ENCODE data around the gene THY1. TPM values are rescaled to one million over a fixed set of nuclear protein-coding genes. Genes with fewer than 3 reads are reported as not detected.
"Not testable (repeated sequence)": the region's sequence is repeated elsewhere in the genome, so short reads cannot be mapped to it uniquely, and the experiment has no call there.

The THY1 gene
- total RNA-seq (39.2 TPM), polyA plus RNA-seq (148 TPM)

DNA sequence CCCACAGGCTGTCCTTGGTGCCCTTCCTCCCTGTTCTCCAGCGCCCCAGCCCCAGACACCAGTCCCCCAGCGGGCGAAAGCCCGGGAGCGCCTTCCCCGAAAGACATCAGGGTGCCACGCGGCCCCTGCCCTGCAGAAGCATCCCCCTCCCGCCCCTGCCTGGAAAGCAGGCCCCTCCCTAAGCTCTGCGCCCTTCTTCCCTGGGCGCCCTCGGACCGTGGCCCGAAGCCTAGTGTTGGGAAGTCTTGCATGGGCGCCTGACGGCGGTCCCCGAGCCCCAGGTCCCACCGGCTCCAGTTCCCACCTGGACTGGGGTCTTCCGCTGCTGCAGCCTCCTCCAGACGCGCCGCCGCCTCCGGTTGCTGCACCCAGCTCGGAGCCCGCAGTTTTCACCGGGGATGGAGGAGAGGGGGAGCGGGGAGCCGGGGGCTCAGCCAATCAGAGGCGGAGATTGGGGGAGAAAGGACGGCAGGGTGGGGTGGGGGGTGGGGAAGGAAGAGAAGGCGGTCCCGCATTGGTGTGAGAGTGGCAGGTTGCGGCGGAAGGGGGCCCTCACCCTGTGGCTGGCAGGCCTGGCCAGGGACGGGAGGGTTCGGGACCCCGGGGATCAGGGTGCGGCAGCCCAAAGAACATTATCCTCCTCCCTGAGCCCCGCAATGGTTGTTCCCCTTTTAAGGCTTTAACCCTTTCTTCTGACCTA, at the start of gene THY1:
Gene THY1, minus strand, starts transcription at position 364 of the 700 bp plus-strand sequence. CDS start 2,267 bp downstream, outside the sequence.
- no peak within 1 kb of the TSS for H3K27ac ChIP-seq (ENCODE audit: low read depth)
- no peak for DNase-seq (ENCODE audit: extremely low spot score)
- WGBS: 2% methylated on average over 41 of the region's 41 CpGs
- no peaks in the 10 kb centered on the region for H3K4me1 ChIP-seq (ENCODE audit: insufficient read depth)
- H3K36me3 ChIP-seq (ENCODE audit: insufficient read depth): no peaks in the 10 kb centered on the region
- H3K4me3 ChIP-seq (ENCODE audit: low read depth, low read length): peak within 1 kb of the TSS; percentile 32

DNA sequence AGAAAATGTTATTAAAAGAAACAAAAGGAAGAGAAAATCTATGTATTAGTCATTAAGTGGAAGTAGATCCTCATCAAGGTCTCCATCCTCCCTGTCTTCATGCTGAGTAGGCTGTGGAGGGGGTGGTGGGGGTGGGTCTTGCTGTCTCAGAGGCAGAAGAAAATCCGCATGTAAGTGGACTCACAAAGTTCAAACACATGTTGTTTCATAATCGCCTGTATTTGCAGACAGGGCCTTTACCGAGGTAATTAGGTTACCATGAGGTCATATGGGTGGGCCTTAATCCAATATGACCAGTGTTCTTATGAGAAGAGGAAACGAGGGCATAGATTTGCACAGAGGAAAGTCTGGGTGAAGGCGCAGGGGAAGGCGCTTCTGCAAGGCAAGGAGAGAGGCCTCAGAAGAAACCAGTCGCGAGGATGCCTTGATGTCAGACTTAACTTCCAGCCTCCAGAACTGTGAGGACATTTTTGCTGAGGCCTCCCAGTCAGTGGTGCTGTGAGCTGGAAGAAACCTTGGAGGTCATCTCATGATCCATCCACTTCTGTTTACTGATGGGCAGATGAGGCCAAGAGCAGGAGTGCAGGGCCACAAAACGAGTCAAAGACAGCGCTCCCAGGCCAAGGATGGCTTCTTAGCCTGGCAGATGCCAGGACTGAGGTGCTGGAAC, 49.3 kb upstream of the THY1 start:
- H3K27ac ChIP-seq (ENCODE audit: low read depth): no peak overlapping the region
- no peaks in the 10 kb centered on the region for H3K36me3 ChIP-seq (ENCODE audit: insufficient read depth)
- H3K4me1 ChIP-seq (ENCODE audit: insufficient read depth): peaks cover 3% of the 10 kb centered on the region
- H3K4me3 ChIP-seq (ENCODE audit: low read depth, low read length): no peak overlapping the region
- WGBS: 82% methylated on average over 10 of the region's 10 CpGs
- DNase-seq (ENCODE audit: extremely low spot score): no peak

DNA sequence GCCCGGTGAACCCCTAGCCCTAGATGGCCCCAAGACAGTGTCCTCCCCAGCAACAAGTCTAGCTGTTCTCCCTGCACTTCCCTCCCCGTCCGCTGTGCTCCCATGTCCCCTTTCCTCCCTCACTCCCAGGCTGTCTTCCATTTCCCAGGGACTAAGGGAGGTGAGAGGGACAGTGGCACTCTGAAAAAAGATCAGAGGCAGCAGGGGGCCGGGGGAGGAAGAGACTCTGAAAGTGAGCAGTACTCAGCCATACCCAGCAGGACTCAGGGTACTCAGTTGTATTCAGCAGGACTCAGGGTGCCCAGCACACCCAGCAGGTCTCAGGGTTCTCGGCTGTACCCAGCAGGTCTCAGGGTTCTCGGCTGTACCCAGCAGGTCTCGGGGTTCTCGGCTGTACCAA, 48.4 kb upstream of the THY1 start:
- Histone ChIP-seq H3K4me1 (ENCODE audit: insufficient read depth) (peaks cover 3% of the 10 kb centered on the region), H3K36me3 (ENCODE audit: insufficient read depth) (no peaks in the 10 kb centered on the region), H3K27ac (ENCODE audit: low read depth) (no peak overlapping the region), H3K4me3 (ENCODE audit: low read depth, low read length) (no peak overlapping the region)
- no peak for DNase-seq (ENCODE audit: extremely low spot score)
- WGBS: 86% methylated on average over 8 of the region's 8 CpGs

DNA sequence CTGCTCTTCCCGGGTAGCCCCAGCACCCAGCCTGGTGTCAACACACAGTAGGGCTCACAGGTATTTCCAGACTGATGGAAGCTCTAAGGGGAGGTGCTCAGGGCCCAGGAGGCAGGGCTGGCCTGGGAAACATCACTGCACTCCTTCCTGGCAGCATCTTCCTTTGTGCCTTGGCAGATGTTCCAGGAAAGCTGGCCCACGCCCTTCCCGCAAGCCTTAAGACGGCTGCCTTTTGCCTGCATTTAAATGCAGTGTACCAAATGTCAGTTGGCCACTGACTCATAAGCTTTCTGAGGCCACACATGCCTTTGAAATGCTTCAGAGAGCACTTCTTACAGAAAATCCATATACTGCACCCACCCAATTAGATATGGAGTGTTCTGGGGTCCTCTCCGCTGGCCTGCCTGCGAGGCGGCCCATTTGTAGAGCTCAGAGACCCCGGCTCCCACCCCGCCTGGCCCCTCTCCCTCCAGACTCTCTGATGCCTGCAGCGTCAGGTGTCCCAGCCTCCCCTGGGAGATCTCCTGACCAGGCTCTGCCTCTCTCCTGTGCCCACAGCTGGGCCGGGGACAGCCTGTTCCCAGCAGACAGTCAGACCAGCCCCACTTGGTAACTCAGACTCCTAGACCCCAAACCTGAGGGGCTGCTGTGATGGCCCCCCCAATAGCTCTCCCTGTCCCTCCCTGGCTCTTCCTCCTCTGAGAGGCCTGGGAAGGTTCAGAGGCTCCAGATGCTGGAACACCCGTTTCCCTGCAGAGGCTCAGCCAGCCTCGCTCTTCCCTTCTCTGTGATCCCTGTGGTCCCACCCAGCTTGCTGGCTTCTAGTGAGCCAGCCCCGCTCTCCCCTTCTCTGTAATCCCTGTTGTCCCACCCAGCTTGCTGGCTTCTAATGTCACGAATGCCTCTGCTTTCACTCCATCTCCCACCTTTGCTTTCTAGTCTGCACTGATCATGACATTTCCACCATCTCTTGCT, 47.6 kb upstream of the THY1 start:
- 65% methylated on average over 15 of the region's 15 CpGs for WGBS
- Histone ChIP-seq H3K4me3 (ENCODE audit: low read depth, low read length) (no peak overlapping the region), H3K27ac (ENCODE audit: low read depth) (no peak overlapping the region), H3K4me1 (ENCODE audit: insufficient read depth) (peaks cover 3% of the 10 kb centered on the region), H3K36me3 (ENCODE audit: insufficient read depth) (no peaks in the 10 kb centered on the region)
- DNase-seq (ENCODE audit: extremely low spot score): no peak

DNA sequence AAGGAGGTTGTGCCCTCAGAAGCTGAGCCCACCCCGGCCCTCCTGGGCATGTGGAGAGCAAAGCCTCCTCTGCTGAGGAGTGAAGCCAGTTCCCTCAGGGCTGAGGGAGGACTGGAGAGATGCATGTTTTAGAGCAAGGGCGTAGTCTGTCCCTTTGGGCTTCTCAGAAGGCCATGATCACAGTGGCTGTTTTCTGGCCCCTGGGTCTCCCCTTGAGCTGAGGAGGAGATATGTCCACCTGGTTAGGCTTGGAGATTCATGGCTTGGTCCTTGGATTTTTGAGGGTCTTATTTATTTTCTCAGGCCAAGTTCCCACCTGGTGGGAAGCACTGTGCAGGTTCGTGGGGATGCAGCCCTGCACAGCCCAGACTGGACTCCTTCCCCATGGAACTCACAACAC, 46.5 kb upstream of the THY1 start:
- WGBS: 89% methylated on average over 3 of the region's 3 CpGs
- DNase-seq (ENCODE audit: extremely low spot score): no peak
- Histone ChIP-seq H3K36me3 (ENCODE audit: insufficient read depth) (no peaks in the 10 kb centered on the region), H3K4me1 (ENCODE audit: insufficient read depth) (peaks cover 3% of the 10 kb centered on the region), H3K27ac (ENCODE audit: low read depth) (no peak overlapping the region), H3K4me3 (ENCODE audit: low read depth, low read length) (no peak overlapping the region)

DNA sequence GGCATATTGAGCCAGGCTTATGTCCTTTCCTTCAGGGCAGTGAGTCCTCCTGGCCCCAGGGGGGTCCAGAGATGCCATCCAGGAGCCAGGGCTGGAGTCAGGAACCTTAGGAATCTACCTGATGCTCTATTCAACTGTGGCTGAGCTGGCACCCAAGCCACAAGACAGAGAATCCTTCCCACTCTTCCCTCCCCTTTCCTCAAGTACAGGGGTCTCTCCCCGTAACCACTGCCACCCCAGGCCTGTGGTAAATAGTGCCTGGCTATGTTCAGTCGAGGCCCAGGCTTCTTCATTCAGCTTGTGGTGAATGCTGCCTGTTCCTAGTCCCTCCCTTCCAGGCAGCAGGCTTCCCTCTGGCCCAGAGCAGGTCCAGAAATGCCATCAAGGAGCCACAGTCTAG, 45.5 kb upstream of the THY1 start:
- Histone ChIP-seq H3K27ac (ENCODE audit: low read depth) (no peak overlapping the region), H3K4me1 (ENCODE audit: insufficient read depth) (peaks cover 3% of the 10 kb centered on the region), H3K4me3 (ENCODE audit: low read depth, low read length) (no peak overlapping the region), H3K36me3 (ENCODE audit: insufficient read depth) (no peaks in the 10 kb centered on the region)
- no peak for DNase-seq (ENCODE audit: extremely low spot score)
- WGBS: 85% methylated on average over 2 of the region's 2 CpGs

DNA sequence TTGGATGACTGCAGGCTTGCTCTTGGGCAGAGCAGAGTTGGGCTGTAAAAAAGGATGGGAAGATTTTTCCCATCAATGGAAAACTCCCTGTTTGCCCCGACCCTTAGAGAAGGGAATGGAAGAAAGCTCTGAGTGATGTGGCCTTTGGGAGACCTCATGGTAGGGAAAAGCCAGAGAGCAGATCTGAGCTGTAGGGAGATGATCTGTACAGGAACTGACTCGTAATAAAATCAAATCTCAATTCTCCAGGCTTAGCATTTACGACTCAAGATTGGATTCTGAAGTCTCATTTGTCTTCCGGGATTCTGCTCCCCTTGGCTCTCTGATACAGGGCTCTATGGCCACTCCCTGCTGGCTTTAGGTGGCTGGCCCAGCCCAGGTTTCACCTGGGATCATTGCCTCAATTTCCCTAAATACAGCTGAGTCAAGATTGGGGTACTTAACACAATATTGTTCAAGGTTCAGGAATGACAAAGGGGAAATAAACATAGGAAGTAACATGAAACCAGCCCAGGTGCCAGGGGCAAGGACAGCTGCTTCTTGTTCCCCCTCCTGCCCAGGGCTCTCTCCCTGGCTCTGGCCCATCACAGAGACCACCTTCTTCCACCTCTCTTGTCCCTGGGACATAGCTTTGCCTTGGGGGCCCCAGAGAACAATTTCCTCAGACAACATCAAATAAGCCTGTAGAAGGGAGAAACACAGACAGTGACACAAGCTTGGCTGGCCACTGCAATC, 38.4 kb upstream of the THY1 start:
- whole genome bisulfite sequencing: 15% methylated on average over 4 of the region's 4 CpGs
- H3K27ac ChIP-seq (ENCODE audit: low read depth): no peak overlapping the region

GRCh38 chr11:119460582-119460981, 37.6 kb upstream of the THY1 start:
- H3K4me1 ChIP-seq (ENCODE audit: insufficient read depth): no peaks in the 10 kb centered on the region
- 21% methylated on average over 4 of the region's 4 CpGs for WGBS
- H3K36me3 ChIP-seq (ENCODE audit: insufficient read depth): no peaks in the 10 kb centered on the region
- H3K27ac ChIP-seq (ENCODE audit: low read depth): no peak overlapping the region
- no peak overlapping the region for H3K4me3 ChIP-seq (ENCODE audit: low read depth, low read length)
- no peak for DNase-seq (ENCODE audit: extremely low spot score)

More for the DNA sequence above, 38.4 kb upstream of the THY1 start:
- DNase-seq (ENCODE audit: extremely low spot score): no peak
- no peaks in the 10 kb centered on the region for H3K36me3 ChIP-seq (ENCODE audit: insufficient read depth)
- no peaks in the 10 kb centered on the region for H3K4me1 ChIP-seq (ENCODE audit: insufficient read depth)
- H3K4me3 ChIP-seq (ENCODE audit: low read depth, low read length): no peak overlapping the region

GRCh38 chr11:119460097-119460496, 37.1 kb upstream of the THY1 start:
- no peak for DNase-seq (ENCODE audit: extremely low spot score)
- no peaks in the 10 kb centered on the region for H3K4me1 ChIP-seq (ENCODE audit: insufficient read depth)
- 63% methylated on average over 11 of the region's 11 CpGs for WGBS
- no peak overlapping the region for H3K27ac ChIP-seq (ENCODE audit: low read depth)
- H3K4me3 ChIP-seq (ENCODE audit: low read depth, low read length): no peak overlapping the region
- H3K36me3 ChIP-seq (ENCODE audit: insufficient read depth): no peaks in the 10 kb centered on the region

DNA sequence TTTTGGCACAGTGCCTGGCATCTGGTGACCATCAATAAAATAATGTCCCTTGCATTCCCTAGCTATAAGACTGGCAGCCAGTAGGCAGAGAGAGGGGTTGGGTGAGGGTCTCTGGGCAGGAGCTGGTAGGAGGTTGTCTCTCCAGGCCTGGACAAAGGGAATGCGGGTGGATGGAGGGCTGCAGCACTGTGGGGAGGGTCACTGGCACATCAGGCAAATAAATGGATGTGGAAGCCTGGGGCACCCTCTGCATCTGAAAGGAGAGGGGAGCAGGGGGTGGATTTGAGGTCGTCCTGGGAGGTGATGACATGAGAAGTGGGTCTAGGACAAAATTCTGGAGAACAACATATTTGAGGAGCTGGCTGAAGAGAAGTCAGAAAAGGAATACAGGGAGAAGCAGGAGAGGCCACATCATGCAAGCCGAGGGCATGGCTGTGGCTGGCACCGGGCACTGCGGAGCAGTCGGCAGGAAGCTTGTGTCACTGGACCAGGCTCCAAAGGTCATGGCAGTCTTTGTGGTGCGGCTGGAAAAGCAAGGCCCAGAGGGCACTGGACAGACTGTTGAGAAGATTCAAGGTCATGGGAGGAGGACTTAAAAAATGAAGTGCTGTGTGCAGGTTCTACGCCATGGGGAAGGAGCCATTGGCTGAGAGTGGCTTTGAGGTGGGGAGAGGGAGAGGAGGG, 36.5 kb upstream of the THY1 start:
- no peak overlapping the region for H3K27ac ChIP-seq (ENCODE audit: low read depth)

DNA sequence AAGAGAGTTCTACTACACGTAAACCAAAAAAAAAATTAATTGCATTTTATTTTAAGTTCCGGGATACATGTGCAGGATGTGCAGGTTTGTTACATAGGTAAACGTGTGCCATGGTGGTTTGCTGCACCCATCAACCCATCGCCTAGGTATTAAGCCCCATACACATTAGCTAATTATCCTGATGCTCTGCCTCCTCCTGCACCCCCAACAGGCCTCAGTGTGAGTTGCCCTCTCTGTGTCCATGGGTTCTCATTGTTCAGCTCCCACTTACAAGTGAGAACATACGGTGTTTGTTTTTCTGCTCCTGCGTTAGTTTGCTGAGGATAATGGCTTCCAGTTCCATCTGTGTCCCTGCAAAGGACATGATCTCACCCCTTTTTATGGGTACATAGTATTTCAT, 32.7 kb upstream of the THY1 start:
- 92% methylated on average over 6 of the region's 6 CpGs for WGBS
- not testable (repeated sequence) for H3K27ac ChIP-seq (ENCODE audit: low read depth); H3K4me1 ChIP-seq (ENCODE audit: insufficient read depth); H3K36me3 ChIP-seq (ENCODE audit: insufficient read depth); DNase-seq (ENCODE audit: extremely low spot score); H3K4me3 ChIP-seq (ENCODE audit: low read depth, low read length)

More for the DNA sequence above, 36.5 kb upstream of the THY1 start:
- Histone ChIP-seq H3K4me3 (ENCODE audit: low read depth, low read length) (no peak overlapping the region), H3K4me1 (ENCODE audit: insufficient read depth) (no peaks in the 10 kb centered on the region), H3K36me3 (ENCODE audit: insufficient read depth) (no peaks in the 10 kb centered on the region)
- 86% methylated on average over 8 of the region's 8 CpGs for WGBS
- DNase-seq (ENCODE audit: extremely low spot score): no peak

DNA sequence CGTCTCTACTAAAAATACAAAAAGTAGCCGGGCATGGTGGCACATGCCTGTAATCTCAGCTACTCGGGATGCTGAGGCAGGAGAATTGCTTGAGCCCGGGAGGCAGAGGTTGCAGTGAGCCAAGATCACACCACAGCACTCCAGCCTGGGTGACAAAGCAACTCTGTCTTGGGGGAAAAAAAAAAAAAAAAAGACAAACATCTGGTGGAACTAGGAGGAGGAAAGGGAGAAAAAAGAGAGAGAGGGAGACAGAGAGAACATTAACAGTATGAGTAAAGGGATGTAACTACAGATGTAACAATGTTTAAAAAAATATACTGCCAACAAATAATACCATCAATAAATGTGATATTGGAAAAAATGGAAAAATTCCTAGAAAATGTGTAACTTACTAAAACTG, 32.3 kb upstream of the THY1 start:
- H3K4me1 ChIP-seq (ENCODE audit: insufficient read depth); H3K36me3 ChIP-seq (ENCODE audit: insufficient read depth); DNase-seq (ENCODE audit: extremely low spot score); H3K27ac ChIP-seq (ENCODE audit: low read depth); H3K4me3 ChIP-seq (ENCODE audit: low read depth, low read length): not testable (repeated sequence)
- 66% methylated on average over 4 of the region's 4 CpGs for WGBS

DNA sequence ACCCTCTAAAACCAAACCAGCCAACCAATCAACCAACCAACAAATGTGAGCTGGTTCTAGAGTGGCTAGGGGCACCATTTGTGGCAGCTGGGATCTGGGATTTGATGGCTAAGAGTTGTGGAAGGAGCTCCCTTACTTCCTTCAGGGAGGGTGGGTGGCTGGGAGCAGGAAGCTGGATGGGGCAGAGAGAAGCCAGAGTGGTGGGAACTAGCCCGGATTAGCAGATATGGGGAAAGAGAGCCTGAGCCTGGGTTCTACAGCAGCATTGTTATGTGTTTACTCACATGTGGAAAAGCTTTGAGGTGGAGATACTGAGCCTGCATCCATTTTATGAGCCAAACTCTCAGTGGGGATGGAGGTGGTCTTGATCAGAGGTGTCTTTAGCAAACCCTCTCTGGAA, 30.9 kb upstream of the THY1 start:
- Histone ChIP-seq H3K36me3 (ENCODE audit: insufficient read depth) (no peaks in the 10 kb centered on the region), H3K4me1 (ENCODE audit: insufficient read depth) (no peaks in the 10 kb centered on the region)
- WGBS: 84% methylated on average over 1 of the region's 1 CpG

More for the DNA sequence above, 30.9 kb upstream of the THY1 start:
- H3K4me3 ChIP-seq (ENCODE audit: low read depth, low read length): no peak overlapping the region
- no peak for DNase-seq (ENCODE audit: extremely low spot score)
- no peak overlapping the region for H3K27ac ChIP-seq (ENCODE audit: low read depth)
